Right ventricle myocardium inferior (tissue), 1 donor: ENCODE data around the gene GPNMB. TPM values are rescaled to one million over a fixed set of nuclear protein-coding genes. Genes with fewer than 3 reads are reported as not detected.
"Not testable (repeated sequence)": the region's sequence is repeated elsewhere in the genome, so short reads cannot be mapped to it uniquely, and the experiment has no call there.

Source experiments
- ATAC-seq: fragments of 200-7000 bp; cut with Tn5 transposase; one replicate; pipeline ENCODE4 v1.9.1; 2020; ENCODE audit warnings: mild to moderate bottlenecking, moderate library complexity
- DNase-seq: peaks from one replicate; pipeline ENCODE4 v3.0.0; 2021; ENCODE audit errors: missing footprints
- intact Hi-C: fragments of 100-400 bp; cut with DNase I; formaldehyde crosslinking; loops from one replicate; pipeline ENCODE4 v1.11.0; 2022
- long read RNA-seq: library from polyadenylated mRNA; unstranded; transcript quantifications from one replicate; pipeline ENCODE4 v2.0.0, GENCODE V29; 2021
- total RNA-seq: library from RNA; stranded (reverse); fragmentation: NEBNext Ultra II Directional; extraction: Animal tissue kit (Norgen Biotek cat#: 25700); gene quantifications from one replicate; pipeline ENCODE4 v1.2.1, GENCODE V29; 2021
- donor health status: DM: no; HTN: yes; CAD: no; lungs with severe emphysema.

GPNMB gene
- 234 TPM for total RNA-seq
- long read RNA-seq, transcript GPNMB-203 (4 exons, 1,673 nt) = minor isoform, 17 of 162 reads
- long read RNA-seq, transcript GPNMB-202 (11 exons, 2,763 nt) = minor isoform, 26 of 162 reads
- long read RNA-seq, transcript GPNMB-201 (11 exons, 2,862 nt) = major isoform, 91 of 162 reads
- long read RNA-seq, partial matches to known transcripts = 14 of 162 reads
- long read RNA-seq, other reads (novel, unspliced or antisense) = 12 of 162 reads

DNA sequence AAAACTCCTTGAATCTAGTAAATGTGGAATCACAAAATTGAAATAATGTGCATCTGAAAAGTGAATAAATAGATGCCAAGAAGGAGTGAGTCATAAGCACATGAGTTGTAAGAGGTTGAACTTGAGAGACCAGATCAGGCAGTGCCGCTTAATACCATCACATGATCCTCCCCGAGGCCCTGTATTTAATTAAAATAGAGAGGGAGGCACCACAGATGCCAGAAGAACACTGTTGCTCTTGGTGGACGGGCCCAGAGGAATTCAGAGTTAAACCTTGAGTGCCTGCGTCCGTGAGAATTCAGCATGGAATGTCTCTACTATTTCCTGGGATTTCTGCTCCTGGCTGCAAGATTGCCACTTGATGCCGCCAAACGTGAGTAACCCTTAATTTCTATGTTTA is at the start of gene GPNMB:
TSS of gene GPNMB (plus strand) at position 221 of the 400 bp plus-strand sequence. CDS start at position 304, 83 bp downstream.
- DNase-seq = no peak
- intact Hi-C loops = loop anchor here (5.0 kb wide), 3 partner anchors 49 to 139 kb away; partner anchors contain the start of genes KLHL7 and NUP42
- peak; percentile 63 for ATAC-seq

GRCh38 chr7:23197745-23198144 is 48.8 kb upstream of the GPNMB start:
- intact Hi-C loops = loop anchor here (5.0 kb wide), 1 partner anchor 50 kb away; the partner anchor contains the start of gene GPNMB
- DNase-seq, ATAC-seq: not testable (repeated sequence)

GRCh38 chr7:23200331-23200730 is 46.2 kb upstream of the GPNMB start:
- intact Hi-C loops = no loop called here

GRCh38 chr7:23204241-23204640 is 42.3 kb upstream of the GPNMB start:
- intact Hi-C loops = no loop called here
- ATAC-seq = no peak

More at GRCh38 chr7:23200331-23200730, 46.2 kb upstream of the GPNMB start:
- DNase-seq = no peak
- ATAC-seq = no peak

DNA sequence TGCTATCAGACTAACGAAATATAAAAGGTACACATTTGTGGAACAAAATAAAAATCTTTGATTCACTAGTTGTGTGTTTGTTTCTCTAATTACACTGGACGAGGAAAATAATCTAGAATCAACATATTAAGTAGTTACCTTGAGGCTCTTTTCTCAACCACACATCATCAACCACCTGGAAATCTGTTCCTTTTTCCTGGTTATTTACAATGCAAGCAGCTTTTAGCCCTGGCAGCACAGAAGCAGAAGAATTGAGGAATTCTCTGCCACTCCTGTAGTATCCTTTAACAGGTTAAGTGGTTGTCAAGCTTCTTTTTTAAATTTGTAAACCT is 41.0 kb upstream of the GPNMB start:
- no peak for DNase-seq
- intact Hi-C loops = no loop called here
- ATAC-seq = no peak

More at GRCh38 chr7:23204241-23204640, 42.3 kb upstream of the GPNMB start:
- DNase-seq = no peak

DNA sequence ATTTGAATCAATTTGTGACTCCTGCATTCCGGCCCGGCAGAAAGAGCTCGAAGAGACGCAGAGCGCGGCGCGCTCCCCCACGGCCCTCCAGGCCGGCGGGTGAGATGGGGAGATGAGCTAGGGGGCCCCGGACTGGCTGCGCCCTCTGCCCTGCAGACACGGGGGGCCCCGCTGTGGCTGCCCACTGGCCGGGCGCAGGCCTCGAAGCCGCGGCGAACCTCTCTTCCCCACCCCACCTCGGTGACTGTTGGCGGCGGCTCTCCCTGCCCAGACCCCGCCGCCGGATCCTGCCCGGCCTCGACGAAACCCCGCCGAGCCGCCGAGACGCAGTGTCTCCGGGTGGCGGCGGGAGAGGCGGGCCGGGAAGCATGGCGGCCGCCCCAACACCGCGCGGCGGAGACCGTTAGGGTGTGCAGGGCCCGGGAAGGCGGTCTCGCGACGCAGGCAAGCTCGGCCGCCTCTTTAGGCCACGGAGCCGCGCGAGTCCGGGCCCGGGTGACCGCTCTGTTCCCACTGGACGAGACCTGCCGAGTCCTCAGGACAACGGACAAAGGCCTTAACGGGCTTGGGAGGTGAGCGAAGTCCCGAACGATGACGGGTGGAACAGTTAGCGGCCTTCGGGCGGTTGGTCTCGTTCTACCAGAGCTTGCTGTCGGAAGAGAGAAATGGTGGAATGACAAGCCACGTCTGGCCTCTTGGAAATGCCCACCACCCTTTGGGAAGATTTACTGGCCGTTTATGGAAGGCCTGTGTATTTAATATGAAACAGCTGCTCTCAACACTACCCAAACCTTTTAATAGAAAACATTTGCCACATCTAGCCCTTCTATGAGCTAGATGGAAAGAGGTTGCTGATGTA is 40.4 kb upstream of the GPNMB start:
- no peak for DNase-seq
- intact Hi-C loops = no loop called here
- peak; percentile 69 for ATAC-seq

- DNase-seq = no peak
- ATAC-seq = no peak
- intact Hi-C loops = no loop called here
Observed at GRCh38 chr7:23207021-23207420, 39.6 kb upstream of the GPNMB start.

DNA sequence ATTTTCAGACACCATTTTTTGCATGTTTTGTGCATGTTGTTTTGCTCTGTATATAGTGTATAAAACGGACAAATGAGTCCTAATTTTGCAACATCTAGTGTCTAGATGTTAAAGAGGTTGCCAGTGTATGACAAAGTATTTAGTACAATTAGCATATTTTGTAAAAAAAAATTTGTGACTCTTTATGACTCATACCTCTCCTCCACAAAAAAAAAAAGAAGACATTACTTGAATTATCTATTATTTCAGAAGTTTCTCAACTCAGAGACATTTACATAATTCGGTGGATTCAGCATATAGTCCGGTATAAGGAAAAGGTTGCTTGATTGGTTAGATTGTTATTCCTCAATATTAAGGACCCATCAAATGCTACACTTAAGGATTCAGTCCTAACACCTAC is 38.7 kb upstream of the GPNMB start:
- no peak for DNase-seq
- ATAC-seq = no peak
- intact Hi-C loops = no loop called here

- DNase-seq = no peak
- intact Hi-C loops = no loop called here
- ATAC-seq = no peak
Observed at GRCh38 chr7:23208316-23208715, 38.3 kb upstream of the GPNMB start.

GRCh38 chr7:23210506-23210905 is 36.1 kb upstream of the GPNMB start:
- intact Hi-C loops = no loop called here
- no peak for DNase-seq
- no peak for ATAC-seq

DNA sequence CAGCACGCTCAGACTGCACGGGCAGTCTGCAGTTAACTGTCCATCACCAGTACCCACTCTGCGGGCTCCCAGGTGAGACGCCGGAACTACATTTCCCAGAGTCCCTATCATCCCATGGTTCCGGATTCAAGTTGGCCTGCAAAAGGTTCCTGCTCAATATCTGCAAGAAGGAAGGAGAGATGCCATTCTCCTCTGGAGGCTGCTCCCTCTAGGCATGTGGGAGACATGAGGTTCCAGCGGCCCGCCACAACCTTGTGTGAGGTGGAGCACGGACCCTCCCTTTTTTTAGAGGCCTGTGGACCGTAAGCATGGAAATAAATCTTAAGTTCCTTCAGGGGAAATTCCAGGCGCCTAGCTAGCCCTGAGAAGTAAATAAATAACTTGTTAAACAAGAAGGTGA is 35.0 kb upstream of the GPNMB start:
- ATAC-seq (no peak), DNase-seq (no peak)
- intact Hi-C loops = no loop called here

GRCh38 chr7:23212395-23212794 is 34.2 kb upstream of the GPNMB start:
- DNase-seq (no peak), ATAC-seq (no peak)
- intact Hi-C loops = no loop called here

DNA sequence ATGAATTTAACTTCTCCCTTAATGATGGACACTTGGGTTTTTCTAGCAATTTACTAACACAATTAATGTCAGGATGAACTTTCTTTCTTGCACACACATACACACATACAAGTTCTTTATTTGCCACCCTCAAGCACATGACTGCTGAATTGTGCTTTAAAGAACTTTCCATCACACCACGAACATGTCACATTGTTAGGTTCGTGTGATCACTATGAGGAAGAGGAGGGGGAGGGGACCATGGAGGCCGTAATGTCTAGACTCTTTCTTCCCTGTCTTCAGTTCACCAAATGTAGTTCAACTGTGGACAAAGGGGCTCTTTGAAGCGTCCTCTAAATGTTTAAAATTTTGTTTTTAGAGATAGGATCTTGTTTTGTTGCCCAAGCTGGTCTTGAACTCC is 33.7 kb upstream of the GPNMB start:
- intact Hi-C loops = no loop called here
- ATAC-seq (no peak), DNase-seq (no peak)

GRCh38 chr7:23213755-23214154 is 32.8 kb upstream of the GPNMB start:
- no peak for DNase-seq
- no peak for ATAC-seq
- intact Hi-C loops = no loop called here

- ATAC-seq = no peak
- intact Hi-C loops = no loop called here
- DNase-seq = no peak
Observed at GRCh38 chr7:23214423-23214822, 32.2 kb upstream of the GPNMB start.

- DNase-seq (no peak), ATAC-seq (no peak)
- intact Hi-C loops = no loop called here
Observed at GRCh38 chr7:23214938-23215337, 31.6 kb upstream of the GPNMB start.

- peak; percentile 66 for ATAC-seq
- DNase-seq = no peak
- intact Hi-C loops = no loop called here
Observed at GRCh38 chr7:23216021-23216420, 30.6 kb upstream of the GPNMB start.

GRCh38 chr7:23218196-23218595 is 28.4 kb upstream of the GPNMB start:
- DNase-seq = no peak
- intact Hi-C loops = no loop called here
- ATAC-seq = no peak

- DNase-seq (no peak), ATAC-seq (no peak)
- intact Hi-C loops = no loop called here
Observed at GRCh38 chr7:23220690-23221305, 25.8 kb upstream of the GPNMB start.
